NCI-H226 (cell line): ENCODE data around the gene GNPAT.

Experiments used
- DNase-seq: peaks from one replicate; pipeline ENCODE4 v3.0.0-alpha.2; 2015

The GNPAT gene

GRCh38 chr1:231248778-231249177 is 7.8 kb downstream of the GNPAT start:
- DNase-seq = no peak

GRCh38 chr1:231252336-231252735 is 11.3 kb downstream of the GNPAT start:
- no peak for DNase-seq

- no peak for DNase-seq
Measured at GRCh38 chr1:231260351-231260750, 19.3 kb downstream of the GNPAT start.

DNA sequence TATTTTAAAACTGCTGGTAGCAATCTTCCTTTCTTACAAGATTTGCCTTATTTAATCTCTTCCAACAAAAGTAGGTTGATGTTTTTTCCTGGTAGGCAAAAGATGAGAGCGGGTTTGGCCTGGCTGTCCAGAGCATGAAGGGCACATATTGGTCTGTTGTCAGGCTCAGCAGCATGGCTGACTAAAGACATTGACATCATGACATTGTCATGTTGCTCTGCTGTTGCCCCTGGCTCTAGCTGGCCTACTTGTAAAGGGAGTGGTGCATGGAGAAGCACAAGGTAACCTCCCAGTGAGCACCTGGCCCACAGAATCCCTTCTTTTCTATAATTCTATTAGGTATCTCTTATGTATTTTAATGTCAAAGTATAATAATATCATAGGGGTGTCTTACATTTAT is 23.6 kb downstream of the GNPAT start:
- DNase-seq = no peak

- DNase-seq = no peak
Measured at GRCh38 chr1:231265379-231265778, 24.4 kb downstream of the GNPAT start.

DNA sequence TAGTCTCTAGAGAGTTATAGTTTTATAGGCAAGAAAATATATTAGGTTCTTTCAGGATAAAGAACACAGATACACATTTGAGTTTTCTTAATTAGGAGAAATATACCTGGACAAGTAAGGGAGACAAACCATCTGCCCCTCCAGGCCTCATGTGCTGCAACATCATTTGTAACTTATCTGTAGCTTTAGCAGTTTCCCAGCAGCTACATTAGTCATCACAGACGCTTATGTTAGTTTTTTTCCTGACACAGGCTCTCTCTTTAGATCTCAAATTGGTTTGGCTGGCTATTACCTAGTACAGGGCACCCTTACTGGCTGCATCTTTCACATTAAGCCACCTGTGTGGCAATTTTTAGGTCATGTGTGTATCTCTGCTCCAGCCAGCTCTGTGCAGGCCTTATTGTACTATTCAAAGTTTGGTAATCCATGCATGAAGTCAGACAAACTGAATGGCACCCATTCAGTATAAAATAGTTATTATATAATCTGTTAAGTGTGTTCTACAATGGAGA is 25.9 kb downstream of the GNPAT start:
- DNase-seq = no peak

- DNase-seq = no peak
Measured at GRCh38 chr1:231272173-231272572, 31.2 kb downstream of the GNPAT start.

DNA sequence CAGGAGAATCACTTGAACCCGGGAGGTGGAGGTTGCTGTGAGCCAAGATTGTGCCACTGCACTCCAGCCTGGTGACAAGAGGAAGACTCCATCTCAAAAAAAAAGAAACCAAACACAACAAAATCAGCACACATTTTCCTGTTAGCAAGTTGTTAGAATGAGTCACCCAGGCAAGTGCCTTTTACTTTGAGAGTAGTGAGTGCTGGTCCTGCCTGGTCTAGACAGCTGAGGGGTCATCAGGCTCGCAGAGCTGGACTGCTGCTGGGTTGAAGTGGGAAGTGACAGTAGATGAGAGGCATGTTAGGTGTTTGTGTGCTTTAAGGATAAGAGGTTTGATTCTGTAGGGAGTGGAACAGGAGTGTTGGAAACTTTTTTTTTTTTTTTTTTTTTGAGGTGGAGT is 31.9 kb downstream of the GNPAT start:
- DNase-seq = no peak

DNA sequence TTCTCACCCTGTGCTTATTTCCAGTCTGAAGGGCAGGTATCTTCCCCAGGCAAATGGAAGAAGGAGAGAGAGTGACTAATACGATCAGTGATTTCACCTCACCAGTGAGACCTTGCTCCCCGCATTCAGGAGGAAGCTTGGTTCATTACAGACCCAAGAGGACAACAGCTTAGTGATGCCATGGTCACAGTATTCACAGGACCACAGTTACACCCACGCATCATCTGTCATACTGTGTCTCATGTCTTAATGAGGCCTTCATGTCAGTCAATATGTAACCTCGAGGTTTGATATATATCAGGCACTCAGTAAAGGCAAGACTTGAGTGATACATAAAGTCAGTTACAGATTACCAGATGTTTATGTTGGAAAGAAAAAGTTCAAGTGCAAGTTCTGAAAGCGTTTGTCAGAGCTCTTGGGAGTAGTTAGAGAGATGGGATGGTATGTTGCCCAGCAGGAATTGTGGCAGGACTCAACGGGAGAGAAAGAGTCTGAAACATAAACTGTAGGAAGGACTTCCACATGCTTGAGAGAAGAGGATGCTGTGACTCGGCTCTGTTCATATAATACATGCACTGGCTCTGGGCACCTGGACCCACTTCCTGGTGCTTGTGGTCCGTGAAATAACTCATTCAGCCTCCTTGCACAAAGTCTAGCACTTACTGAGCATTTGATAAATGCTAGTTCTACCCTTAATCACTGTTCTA is 33.3 kb downstream of the GNPAT start:
- DNase-seq = no peak

GRCh38 chr1:231278100-231278790 is 37.2 kb downstream of the GNPAT start:
- no peak for DNase-seq

DNA sequence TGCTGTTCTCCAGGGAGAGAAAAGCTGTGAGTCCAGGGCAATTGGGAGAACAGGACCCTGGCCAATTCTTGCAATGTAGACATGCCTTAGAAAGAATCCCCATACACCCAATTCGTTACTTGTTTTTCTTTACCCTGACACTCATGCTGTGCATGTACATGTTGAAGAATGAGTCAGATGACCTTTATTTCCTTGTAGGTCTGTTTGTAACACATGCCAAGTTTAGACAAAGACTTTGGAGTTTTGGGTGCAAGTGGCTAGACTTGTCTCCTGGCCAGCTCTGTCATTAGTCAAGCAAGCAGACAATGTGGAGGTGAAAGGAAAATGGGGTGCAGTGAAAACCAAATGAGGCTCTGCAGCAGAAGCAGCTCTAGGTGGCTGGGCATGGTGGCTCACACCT is 38.1 kb downstream of the GNPAT start:
- DNase-seq = no peak

DNA sequence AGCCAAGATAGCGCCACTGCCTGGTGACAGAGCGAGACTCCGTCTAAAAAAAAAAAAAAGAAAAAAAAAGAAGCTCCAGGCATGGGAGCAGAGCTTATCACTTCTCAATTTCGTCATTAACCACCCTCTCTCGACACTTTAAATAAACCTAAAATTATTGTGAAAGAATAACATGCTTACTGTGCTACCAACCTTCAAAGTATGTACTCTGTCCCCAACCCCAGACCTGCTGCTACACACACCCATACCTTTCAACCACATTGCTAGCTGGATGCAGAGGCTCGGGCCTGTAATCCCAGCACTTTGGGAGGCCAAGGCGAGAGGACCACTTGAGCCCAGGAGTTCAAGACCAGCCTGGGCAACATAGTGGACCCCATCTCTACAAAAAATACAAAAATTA is 38.7 kb downstream of the GNPAT start:
- no peak for DNase-seq

GRCh38 chr1:231284441-231284840 is 43.4 kb downstream of the GNPAT start:
- DNase-seq = no peak

DNA sequence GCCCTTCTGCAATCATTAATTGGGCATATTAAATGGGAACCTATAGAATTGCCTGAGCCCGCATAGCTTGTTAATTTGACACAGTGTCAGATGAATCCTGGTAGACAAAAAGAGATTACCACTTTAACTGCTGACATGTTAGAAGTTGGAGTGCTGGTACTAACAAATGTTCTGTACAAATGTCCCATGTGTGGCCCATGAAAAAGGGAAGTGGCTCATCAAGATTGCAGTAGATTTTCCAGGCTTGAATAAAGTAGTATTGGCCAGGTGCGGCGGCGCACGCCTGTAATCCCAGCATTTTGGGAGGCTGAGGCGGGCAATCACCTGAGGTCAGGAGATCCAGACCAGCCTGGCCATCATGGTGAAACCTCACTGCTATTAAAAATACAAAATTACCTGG is 45.6 kb downstream of the GNPAT start:
- no peak for DNase-seq

DNA sequence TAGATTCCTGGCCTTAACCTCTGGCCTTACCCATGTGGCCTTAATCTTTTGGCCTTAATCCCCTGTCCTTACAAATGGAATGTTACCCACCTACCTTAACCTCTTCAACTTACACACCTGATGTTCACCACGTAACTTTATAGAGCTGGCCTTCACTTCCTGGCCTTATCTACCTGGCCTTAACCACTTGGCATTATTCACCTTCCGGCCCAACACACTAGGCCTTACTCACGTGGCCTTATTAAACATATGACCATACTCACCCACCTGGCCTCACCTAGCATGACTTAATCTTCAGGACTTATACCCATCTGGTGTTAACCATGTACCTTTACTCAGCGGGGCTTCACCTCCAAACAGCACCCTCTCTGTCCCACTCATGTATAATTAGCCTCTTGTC is 54.9 kb downstream of the GNPAT start:
- no peak for DNase-seq

- DNase-seq = no peak
Measured at GRCh38 chr1:231301990-231302389, 61.0 kb downstream of the GNPAT start.

GRCh38 chr1:231310391-231310934 is 69.5 kb downstream of the GNPAT start:
- no peak for DNase-seq

GRCh38 chr1:231311720-231312431 is 70.9 kb downstream of the GNPAT start:
- no peak for DNase-seq

DNA sequence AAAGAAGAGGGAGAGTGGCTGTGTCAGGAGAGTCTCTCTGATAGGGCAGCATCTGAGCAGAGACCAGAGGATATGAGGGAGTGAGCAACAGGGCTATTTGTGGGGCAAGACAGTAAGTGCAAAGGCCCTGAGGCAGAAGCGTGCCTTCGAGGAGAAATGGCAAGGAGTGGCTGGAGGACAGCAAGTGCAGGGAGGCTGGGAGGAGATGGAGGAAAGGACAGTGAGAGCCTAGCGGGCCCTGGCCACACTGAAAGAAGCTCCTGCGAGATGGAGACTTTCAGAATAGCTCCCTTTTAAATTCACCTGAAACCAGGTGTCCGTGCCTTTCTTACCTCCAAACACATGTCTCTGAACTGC is 71.4 kb downstream of the GNPAT start:
- DNase-seq = no peak

GRCh38 chr1:231313661-231314060 is 72.6 kb downstream of the GNPAT start:
- no peak for DNase-seq

- peak; percentile 1 for DNase-seq
Measured at GRCh38 chr1:231315887-231316286, 74.9 kb downstream of the GNPAT start.

DNA sequence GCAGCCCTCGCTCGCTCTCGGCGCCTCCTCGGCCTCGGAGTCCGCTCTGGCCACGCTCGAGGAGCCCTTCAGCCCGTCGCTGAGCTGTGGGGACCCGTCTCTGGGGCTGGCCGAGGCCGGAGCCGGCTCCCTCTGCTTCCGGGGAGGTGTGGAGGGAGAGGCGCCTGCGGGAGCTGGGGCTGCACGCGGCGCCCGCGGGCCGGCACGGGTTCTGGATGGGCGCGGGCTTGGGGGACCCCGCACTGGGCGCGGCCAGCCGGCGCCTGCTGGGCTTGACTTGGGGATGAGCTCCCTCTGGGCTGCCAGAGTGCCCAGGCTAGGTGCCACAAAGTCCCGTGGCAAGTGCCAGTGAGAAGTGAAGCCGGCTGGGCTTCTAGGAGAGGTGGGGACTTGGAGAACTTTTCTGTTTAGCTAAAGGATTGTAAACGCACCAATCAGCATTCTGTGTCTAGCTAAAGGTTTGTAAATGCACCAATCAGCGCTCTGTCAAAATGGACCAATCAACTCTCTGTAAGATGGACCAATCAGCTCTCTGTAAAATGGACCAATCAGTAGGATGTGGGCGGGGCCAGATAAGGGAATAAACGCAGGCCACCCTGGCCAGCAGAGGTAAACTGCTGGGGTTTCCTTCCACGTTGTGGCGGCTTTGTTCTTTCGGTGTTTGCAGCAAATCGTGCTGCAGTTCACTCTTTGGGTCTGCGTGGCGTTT is 76.4 kb downstream of the GNPAT start:
- no peak for DNase-seq

GRCh38 chr1:231318015-231318355 is 77.0 kb downstream of the GNPAT start:
- no peak for DNase-seq
